ENCODE data around the gene EEFSEC.

Gene EEFSEC

GRCh38 chr3:128420289-128420688 lies 267.0 kb downstream of the EEFSEC start:
- DNase-seq = no peak

GRCh38 chr3:128420720-128421438 lies 267.6 kb downstream of the EEFSEC start:
- DNase-seq = no peak

- DNase-seq = no peak
Measured at GRCh38 chr3:128421439-128421836, 268.2 kb downstream of the EEFSEC start.

- no peak for DNase-seq
Measured at GRCh38 chr3:128421966-128422365, 268.7 kb downstream of the EEFSEC start.

- DNase-seq = no peak
Measured at GRCh38 chr3:128422762-128423524, 269.7 kb downstream of the EEFSEC start.

GRCh38 chr3:128423525-128424147 lies 270.4 kb downstream of the EEFSEC start:
- DNase-seq = no peak

GRCh38 chr3:128424508-128425069 lies 271.3 kb downstream of the EEFSEC start:
- DNase-seq = no peak

GRCh38 chr3:128425142-128425845 lies 272.0 kb downstream of the EEFSEC start:
- no peak for DNase-seq

GRCh38 chr3:128425846-128426127 lies 272.5 kb downstream of the EEFSEC start:
- no peak for DNase-seq

- no peak for DNase-seq
Measured at GRCh38 chr3:128426128-128426921, 273.0 kb downstream of the EEFSEC start.

- no peak for DNase-seq
Measured at GRCh38 chr3:128427175-128427857, 274.0 kb downstream of the EEFSEC start.

GRCh38 chr3:128427872-128428822 lies 274.9 kb downstream of the EEFSEC start:
- DNase-seq = no peak

- DNase-seq = no peak
Measured at GRCh38 chr3:128429275-128429674, 276.0 kb downstream of the EEFSEC start.

- no peak for DNase-seq
Measured at GRCh38 chr3:128429751-128430150, 276.5 kb downstream of the EEFSEC start.

GRCh38 chr3:128430301-128430700 lies 277.0 kb downstream of the EEFSEC start:
- DNase-seq = no peak

- no peak for DNase-seq
Measured at GRCh38 chr3:128430731-128431130, 277.4 kb downstream of the EEFSEC start.

GRCh38 chr3:128431803-128432300 lies 278.6 kb downstream of the EEFSEC start:
- DNase-seq = no peak

GRCh38 chr3:128432301-128432970 lies 279.2 kb downstream of the EEFSEC start:
- no peak for DNase-seq

- DNase-seq = no peak
Measured at GRCh38 chr3:128432971-128433836, 279.9 kb downstream of the EEFSEC start.

All from KG1 (cell line).